Gastrocnemius medialis (tissue), 4 donors: ENCODE measurements around the gene LAMB1.

Source experiments
- CTCF ChIP-seq, 5 experiments: fragments of 450-650 bp in 3 of 5; fragments of 200-600 bp in 2 of 5; sonication (generic) in 2 of 5; IDR thresholded peaks in 4 of 5; conservative IDR thresholded peaks in 1 of 5; 1 replicate in 4 of 5; 2 replicates in 1 of 5; pipeline ENCODE4 v1.5.1; 2016 to 2019; ENCODE audit warnings: antibody characterized with exemption in 5 of 5, mild to moderate bottlenecking in 3 of 5, moderate library complexity in 3 of 5
- POLR2A ChIP-seq, 2 donors: fragments of 450-650 bp; IDR thresholded peaks; one replicate each; pipeline ENCODE4 v1.6.1; 2017; ENCODE audit warnings: antibody characterized with exemption in 2 of 2, mild to moderate bottlenecking in 2 of 2, moderate library complexity in 2 of 2

GRCh38 chr7:107890493-107890961 is 112.4 kb downstream of the LAMB1 start:
- no peak for TF ChIP-seq CTCF (IDR thresholded peaks at IDR 0.05 in 4 of 5, conservative IDR thresholded peaks at IDR 0.05 in 1 of 5)
- no peak for TF ChIP-seq POLR2A (IDR thresholded peaks at IDR 0.05)
